Cardiac muscle cell (in vitro differentiated cells and primary cell): ENCODE data around the gene HTR7. TPM values are rescaled to one million over a fixed set of nuclear protein-coding genes. Genes with fewer than 3 reads are reported as not detected.
A peak's percentile ranks its signal among the peaks of the same experiment; 100 is the strongest.

Experiments
- DNase-seq, 2 donors: peaks; one replicate each; pipeline versions ENCODE4 v3.0.0 to v3.0.0-alpha.2; 2010 to 2017; ENCODE audit warnings: low read depth in 1 of 2, low spot score in 1 of 2
- H3K27ac ChIP-seq: fragments of 200-600 bp; sonication (generic); 2 replicates; pipeline ENCODE4 v1.5.1; 2016
- H3K27me3 ChIP-seq: fragments of 200-600 bp; sonication (generic); 2 replicates; pipeline ENCODE4 v1.6.0; 2016; ENCODE audit warnings: control low read depth
- H3K36me3 ChIP-seq: fragments of 200-600 bp; sonication (generic); 2 replicates; pipeline ENCODE4 v1.5.1; 2016; ENCODE audit warnings: control low read depth
- H3K4me1 ChIP-seq: fragments of 200-600 bp; sonication (generic); 2 replicates; pipeline ENCODE4 v1.8.1; 2017; ENCODE audit warnings: low read depth, mild to moderate bottlenecking, mixed run types
- H3K4me3 ChIP-seq: fragments of 200-600 bp; sonication (generic); 2 replicates; pipeline ENCODE4 v1.5.1; 2016; ENCODE audit warnings: mild to moderate bottlenecking
- H3K9me3 ChIP-seq: fragments of 200-600 bp; sonication (generic); 2 replicates; pipeline ENCODE4 v1.5.1; 2017; ENCODE audit warnings: low read depth, mild to moderate bottlenecking, control low read depth
- CTCF ChIP-seq: IDR thresholded peaks from 2 replicates; pipeline ENCODE4 v1.5.1; 2012; ENCODE audit warnings: low read depth, mild to moderate bottlenecking, low read length
- polyA plus RNA-seq: library from polyadenylated mRNA; unstranded; fragments of >200 nt; fragmentation: Nextera tagmentation; extraction: Ambion mirVana; gene quantifications from 2 replicates; pipeline ENCODE4 v1.2.1, GENCODE V29; 2016
- total RNA-seq: library from RNA; depleted of rRNA; stranded (reverse); fragments of >200 nt; gene quantifications from 2 replicates; pipeline ENCODE4 v1.2.3, GENCODE V29; 2016

HTR7 gene
- total and polyA plus RNA-seq, 2 experiments from 2014 or later: not detected

- Histone ChIP-seq H3K27me3 (no peaks in the 10 kb centered on the region), H3K4me1 (no peaks in the 10 kb centered on the region), H3K4me3 (no peak overlapping the region), H3K36me3 (no peaks in the 10 kb centered on the region), H3K9me3 (no peaks in the 10 kb centered on the region), H3K27ac (no peak overlapping the region)
- DNase-seq: peak in 1 of 2 donors; percentile 50
- no peak for TF ChIP-seq CTCF
Measured at GRCh38 chr10:90738885-90739284, 119.0 kb downstream of the HTR7 start.

- H3K36me3 ChIP-seq: no peaks in the 10 kb centered on the region
- H3K9me3 ChIP-seq: no peaks in the 10 kb centered on the region
- no peak overlapping the region for H3K27ac ChIP-seq
- no peak for DNase-seq
- H3K4me3 ChIP-seq: no peak overlapping the region
- no peak for TF ChIP-seq CTCF
- H3K27me3 ChIP-seq: no peaks in the 10 kb centered on the region
- H3K4me1 ChIP-seq: no peaks in the 10 kb centered on the region
Measured at GRCh38 chr10:90734415-90734814, 123.4 kb downstream of the HTR7 start.

GRCh38 chr10:90732581-90732980 is 125.3 kb downstream of the HTR7 start:
- no peaks in the 10 kb centered on the region for H3K9me3 ChIP-seq
- DNase-seq: no peak
- H3K27me3 ChIP-seq: no peaks in the 10 kb centered on the region
- no peak for TF ChIP-seq CTCF
- H3K4me3 ChIP-seq: no peak overlapping the region
- no peaks in the 10 kb centered on the region for H3K36me3 ChIP-seq
- H3K27ac ChIP-seq: no peak overlapping the region
- H3K4me1 ChIP-seq: no peaks in the 10 kb centered on the region

GRCh38 chr10:90723416-90724068 is 134.3 kb downstream of the HTR7 start:
- no peak for TF ChIP-seq CTCF
- Histone ChIP-seq H3K4me3 (no peak overlapping the region), H3K27me3 (no peaks in the 10 kb centered on the region), H3K27ac (no peak overlapping the region), H3K9me3 (no peaks in the 10 kb centered on the region), H3K4me1 (no peaks in the 10 kb centered on the region), H3K36me3 (no peaks in the 10 kb centered on the region)
- no peak for DNase-seq

GRCh38 chr10:90722832-90723231 is 135.0 kb downstream of the HTR7 start:
- no peak for TF ChIP-seq CTCF
- no peak for DNase-seq
- Histone ChIP-seq H3K4me3 (no peak overlapping the region), H3K36me3 (no peaks in the 10 kb centered on the region), H3K4me1 (no peaks in the 10 kb centered on the region), H3K27ac (no peak overlapping the region), H3K27me3 (no peaks in the 10 kb centered on the region), H3K9me3 (no peaks in the 10 kb centered on the region)
